Measurements from ENCODE around the gene SLFN11.
"Not testable (repeated sequence)": the region's sequence is repeated elsewhere in the genome, so short reads cannot be mapped to it uniquely, and the experiment has no call there.

The SLFN11 gene

DNA sequence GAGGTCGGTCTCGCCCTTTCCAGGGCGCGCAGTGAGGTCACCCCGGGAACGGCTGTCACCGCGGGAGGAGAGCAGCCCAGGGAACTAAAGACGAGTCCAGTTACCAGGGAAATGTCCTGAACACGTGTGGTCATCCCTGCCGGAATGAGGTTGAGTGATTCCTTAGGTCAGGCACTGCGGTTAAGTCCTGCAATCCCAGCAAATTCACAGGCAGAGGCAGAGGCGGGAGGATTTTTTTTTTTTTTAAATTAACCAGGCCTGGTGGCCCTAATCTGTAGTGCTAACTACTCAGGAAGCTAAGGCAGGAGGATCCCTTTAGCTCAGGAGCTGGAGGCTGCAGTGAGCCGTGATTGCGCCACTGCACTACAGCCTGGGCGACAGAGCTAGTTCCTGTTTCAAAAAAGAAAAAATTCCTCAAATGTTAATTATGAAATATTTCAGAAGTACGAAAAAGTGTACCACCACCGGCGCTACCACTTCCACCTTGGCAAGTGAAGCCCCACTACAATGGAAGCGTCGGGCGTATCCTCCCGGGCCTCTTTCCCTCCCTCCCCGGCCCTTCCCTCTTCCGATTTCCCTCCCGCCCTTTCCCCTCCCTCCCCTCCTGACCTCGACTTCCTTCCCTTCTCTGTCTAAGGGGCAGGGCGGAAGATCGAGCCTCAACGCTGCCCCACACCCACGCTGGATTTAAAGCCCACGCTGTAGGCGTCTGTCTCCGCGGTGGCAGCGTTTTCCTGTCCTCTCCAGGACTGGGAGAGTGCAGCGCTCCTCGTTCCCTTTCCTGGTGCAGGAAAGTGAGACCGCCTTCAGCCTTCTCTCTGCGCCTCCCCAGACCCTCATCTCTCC lies 27.3 kb downstream of the SLFN11 start:
- H3K9ac ChIP-seq (ENCODE audit: low read length): peak overlapping the region; percentile 38
- H3K4me1 ChIP-seq (ENCODE audit: control insufficient read depth, insufficient read depth, low read length): peaks cover 10% of the 10 kb centered on the region
- peak overlapping the region; percentile 12 for H3K27ac ChIP-seq (ENCODE audit: low read depth, low read length)
- H3K27me3 ChIP-seq (ENCODE audit: control insufficient read depth, insufficient read depth, low read length): peaks cover 5% of the 10 kb centered on the region
- H3K36me3 ChIP-seq (ENCODE audit: control insufficient read depth, insufficient read depth, low read length): no peaks in the 10 kb centered on the region
- peak overlapping the region; percentile 68 for H3K4me3 ChIP-seq (ENCODE audit: low read length)

DNA sequence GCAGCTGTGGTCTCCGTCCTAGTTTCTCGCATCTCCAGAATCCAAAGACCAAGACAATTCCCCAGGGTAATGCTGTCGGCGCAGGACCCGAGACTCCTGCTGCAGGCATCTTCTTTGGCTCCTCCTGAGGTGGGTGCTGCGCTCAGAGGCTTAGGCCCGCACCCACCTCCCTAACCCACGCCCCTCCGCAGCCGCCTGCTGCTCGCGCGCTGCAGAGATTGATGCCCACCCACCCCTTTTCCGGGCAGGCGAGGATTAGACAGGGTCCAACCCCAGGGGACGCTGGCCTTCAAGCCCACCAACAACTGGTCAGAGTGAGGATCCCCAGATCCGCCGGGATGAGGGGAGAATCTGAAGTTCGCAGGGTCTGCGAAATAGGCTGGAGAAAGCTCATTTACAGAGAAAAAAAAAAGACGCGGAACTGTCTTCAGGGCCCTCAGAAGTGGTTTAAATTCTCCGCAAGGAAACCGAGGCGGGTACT lies 27.9 kb downstream of the SLFN11 start:
- peak overlapping the region; percentile 68 for H3K4me3 ChIP-seq (ENCODE audit: low read length)
- peaks cover 10% of the 10 kb centered on the region for H3K4me1 ChIP-seq (ENCODE audit: control insufficient read depth, insufficient read depth, low read length)
- H3K36me3 ChIP-seq (ENCODE audit: control insufficient read depth, insufficient read depth, low read length): no peaks in the 10 kb centered on the region
- H3K27me3 ChIP-seq (ENCODE audit: control insufficient read depth, insufficient read depth, low read length): peaks cover 5% of the 10 kb centered on the region
- H3K9ac ChIP-seq (ENCODE audit: low read length): peak overlapping the region; percentile 38
- peak overlapping the region; percentile 22 for H3K27ac ChIP-seq (ENCODE audit: low read depth, low read length)

DNA sequence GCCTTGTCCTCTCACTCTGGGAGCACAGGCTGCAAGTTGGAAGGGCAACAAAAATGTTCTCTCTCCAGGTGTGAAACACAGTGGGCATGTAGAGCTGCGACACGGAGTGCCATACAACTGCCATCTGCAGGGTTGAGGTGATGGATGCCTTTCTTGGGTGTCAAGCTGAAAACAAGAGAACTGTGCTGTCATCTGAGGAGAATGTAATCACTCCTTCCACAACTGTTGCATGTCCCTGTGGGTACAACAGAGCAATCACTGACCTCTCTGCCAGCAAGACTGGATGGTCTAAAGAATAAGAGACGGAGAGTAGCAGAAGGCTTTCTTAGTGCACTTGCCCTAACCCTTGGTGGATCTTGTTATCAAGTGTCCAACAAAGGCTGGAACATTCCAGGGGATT lies 29.2 kb downstream of the SLFN11 start:
- Histone ChIP-seq H3K9ac (ENCODE audit: low read length) (no peak overlapping the region), H3K27ac (ENCODE audit: low read depth, low read length) (no peak overlapping the region), H3K27me3 (ENCODE audit: control insufficient read depth, insufficient read depth, low read length) (peaks cover 5% of the 10 kb centered on the region), H3K4me1 (ENCODE audit: control insufficient read depth, insufficient read depth, low read length) (peaks cover 10% of the 10 kb centered on the region), H3K36me3 (ENCODE audit: control insufficient read depth, insufficient read depth, low read length) (no peaks in the 10 kb centered on the region), H3K4me3 (ENCODE audit: low read length) (no peak overlapping the region)

DNA sequence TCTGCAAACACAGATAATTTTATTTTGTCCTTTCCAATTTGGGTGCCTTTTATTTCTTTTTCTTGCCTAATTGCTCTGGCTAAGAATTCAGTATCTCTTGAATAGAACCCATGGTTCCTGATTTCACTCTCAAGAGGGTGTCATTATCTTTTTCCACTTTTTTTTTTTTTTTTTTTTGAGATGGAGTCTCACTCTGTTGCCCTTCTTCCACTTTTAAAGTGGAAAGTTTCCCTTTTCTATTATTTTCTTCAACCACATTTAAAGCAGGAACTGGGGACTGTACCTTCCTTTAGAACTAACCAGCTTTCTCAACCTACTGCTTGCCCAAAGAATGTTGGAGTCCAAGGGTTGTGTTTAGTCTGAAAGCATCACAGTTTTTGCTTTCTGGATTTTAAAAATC lies 31.1 kb downstream of the SLFN11 start:
- no peak overlapping the region for H3K27ac ChIP-seq (ENCODE audit: low read depth, low read length)
- no peaks in the 10 kb centered on the region for H3K36me3 ChIP-seq (ENCODE audit: control insufficient read depth, insufficient read depth, low read length)
- no peak overlapping the region for H3K4me3 ChIP-seq (ENCODE audit: low read length)
- H3K9ac ChIP-seq (ENCODE audit: low read length): no peak overlapping the region
- H3K27me3 ChIP-seq (ENCODE audit: control insufficient read depth, insufficient read depth, low read length): peaks cover 5% of the 10 kb centered on the region
- H3K4me1 ChIP-seq (ENCODE audit: control insufficient read depth, insufficient read depth, low read length): peaks cover 10% of the 10 kb centered on the region

DNA sequence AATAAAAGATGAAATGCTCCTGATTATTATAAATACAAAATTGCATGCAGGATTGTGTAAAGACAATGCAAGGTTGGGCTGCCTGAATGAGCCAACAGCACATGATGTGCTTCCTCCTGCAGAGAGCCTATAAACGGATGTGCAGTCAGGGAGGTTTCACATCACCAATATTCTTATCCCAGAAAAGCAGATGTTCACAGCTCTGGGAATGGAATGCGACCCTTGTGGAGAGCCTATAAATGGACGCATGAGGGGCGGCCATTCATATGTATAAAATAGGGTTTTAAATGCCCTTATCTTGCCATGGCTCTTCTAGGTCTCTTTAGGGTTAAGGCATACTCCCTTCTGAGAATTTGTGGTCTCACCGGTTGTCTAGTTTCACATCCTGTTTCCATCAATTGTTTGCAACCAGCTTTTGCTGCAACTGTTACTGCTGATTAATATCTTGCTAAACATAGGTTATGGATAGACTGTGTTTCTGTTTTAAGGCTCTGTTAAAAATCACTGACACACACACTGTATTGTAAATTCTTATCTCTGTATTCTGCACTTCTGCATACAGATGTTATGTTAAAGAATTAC lies 31.9 kb downstream of the SLFN11 start:
- no peak overlapping the region for H3K27ac ChIP-seq (ENCODE audit: low read depth, low read length)
- no peak overlapping the region for H3K9ac ChIP-seq (ENCODE audit: low read length)
- peaks cover 7% of the 10 kb centered on the region for H3K4me1 ChIP-seq (ENCODE audit: control insufficient read depth, insufficient read depth, low read length)
- H3K36me3 ChIP-seq (ENCODE audit: control insufficient read depth, insufficient read depth, low read length): no peaks in the 10 kb centered on the region
- no peak overlapping the region for H3K4me3 ChIP-seq (ENCODE audit: low read length)
- H3K27me3 ChIP-seq (ENCODE audit: control insufficient read depth, insufficient read depth, low read length): peaks cover 5% of the 10 kb centered on the region

DNA sequence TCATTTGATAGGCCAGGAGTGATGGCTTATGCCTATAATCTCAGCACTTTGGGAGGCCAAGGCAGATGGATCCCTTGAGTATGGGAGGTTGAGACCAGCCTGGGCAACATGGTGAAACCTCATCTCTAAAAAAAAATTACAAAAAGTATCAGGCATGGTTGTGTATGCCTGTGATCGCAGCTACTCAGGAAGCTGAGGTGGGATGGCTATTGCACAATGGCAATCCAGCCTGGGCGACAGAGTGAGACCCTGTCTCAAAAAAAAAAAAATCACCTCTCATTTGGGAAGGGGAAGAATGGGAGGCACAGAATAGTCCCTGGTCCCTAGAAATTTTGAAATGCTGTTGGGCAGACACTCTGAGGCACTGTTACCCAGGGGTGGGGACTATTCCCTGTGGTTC lies 35.2 kb downstream of the SLFN11 start:
- no peaks in the 10 kb centered on the region for H3K4me1 ChIP-seq (ENCODE audit: control insufficient read depth, insufficient read depth, low read length)
- H3K27me3 ChIP-seq (ENCODE audit: control insufficient read depth, insufficient read depth, low read length): no peaks in the 10 kb centered on the region
- no peak overlapping the region for H3K27ac ChIP-seq (ENCODE audit: low read depth, low read length)
- no peak overlapping the region for H3K4me3 ChIP-seq (ENCODE audit: low read length)
- H3K36me3 ChIP-seq (ENCODE audit: control insufficient read depth, insufficient read depth, low read length): no peaks in the 10 kb centered on the region
- H3K9ac ChIP-seq (ENCODE audit: low read length): no peak overlapping the region

DNA sequence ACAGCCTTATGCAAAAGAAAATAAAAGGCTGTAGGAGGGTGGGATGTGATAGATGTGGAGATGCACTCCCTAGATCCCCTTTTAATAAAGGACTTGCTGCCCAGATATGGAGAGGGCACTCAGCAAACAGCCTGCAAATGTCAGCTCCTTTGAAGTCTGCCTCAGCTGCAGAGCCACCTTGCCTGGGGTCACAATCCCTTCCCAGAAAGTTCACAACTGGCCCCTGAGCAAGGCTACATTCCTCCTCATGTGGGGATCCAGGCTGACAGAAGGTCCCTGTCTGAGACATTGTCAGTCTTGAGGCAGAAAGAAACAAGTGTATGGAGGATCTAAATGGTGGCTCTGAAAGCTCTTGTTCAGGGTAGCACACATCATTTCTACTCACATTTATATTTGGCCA lies 36.1 kb downstream of the SLFN11 start:
- H3K4me3 ChIP-seq (ENCODE audit: low read length): no peak overlapping the region
- H3K4me1 ChIP-seq (ENCODE audit: control insufficient read depth, insufficient read depth, low read length): no peaks in the 10 kb centered on the region
- no peak overlapping the region for H3K27ac ChIP-seq (ENCODE audit: low read depth, low read length)

DNA sequence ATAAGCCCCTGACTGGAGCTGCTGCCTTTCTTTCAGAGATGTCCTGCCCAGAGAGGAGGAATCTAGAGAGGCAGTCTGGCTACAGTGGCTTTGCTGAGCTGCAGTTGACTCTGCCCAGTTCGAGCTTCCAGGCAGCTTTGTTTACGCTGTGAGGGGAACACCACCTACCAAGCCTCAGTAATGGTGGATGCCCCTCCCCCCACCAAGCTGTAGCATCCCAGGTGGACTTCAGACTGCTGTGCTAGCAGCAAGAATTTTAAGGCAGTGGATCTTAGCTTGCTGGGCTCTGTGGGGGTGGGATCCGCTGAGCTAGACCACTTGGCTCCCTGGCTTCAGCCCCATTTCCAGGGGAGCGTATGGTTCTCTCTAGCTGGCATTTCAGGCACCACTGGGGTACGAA lies 39.8 kb downstream of the SLFN11 start:
- H3K9ac ChIP-seq (ENCODE audit: low read length); H3K4me3 ChIP-seq (ENCODE audit: low read length); H3K27ac ChIP-seq (ENCODE audit: low read depth, low read length); H3K27me3 ChIP-seq (ENCODE audit: control insufficient read depth, insufficient read depth, low read length); H3K4me1 ChIP-seq (ENCODE audit: control insufficient read depth, insufficient read depth, low read length); H3K36me3 ChIP-seq (ENCODE audit: control insufficient read depth, insufficient read depth, low read length): not testable (repeated sequence)

More for the DNA sequence above, 36.1 kb downstream of the SLFN11 start:
- Histone ChIP-seq H3K36me3 (ENCODE audit: control insufficient read depth, insufficient read depth, low read length) (no peaks in the 10 kb centered on the region), H3K9ac (ENCODE audit: low read length) (no peak overlapping the region), H3K27me3 (ENCODE audit: control insufficient read depth, insufficient read depth, low read length) (no peaks in the 10 kb centered on the region)

DNA sequence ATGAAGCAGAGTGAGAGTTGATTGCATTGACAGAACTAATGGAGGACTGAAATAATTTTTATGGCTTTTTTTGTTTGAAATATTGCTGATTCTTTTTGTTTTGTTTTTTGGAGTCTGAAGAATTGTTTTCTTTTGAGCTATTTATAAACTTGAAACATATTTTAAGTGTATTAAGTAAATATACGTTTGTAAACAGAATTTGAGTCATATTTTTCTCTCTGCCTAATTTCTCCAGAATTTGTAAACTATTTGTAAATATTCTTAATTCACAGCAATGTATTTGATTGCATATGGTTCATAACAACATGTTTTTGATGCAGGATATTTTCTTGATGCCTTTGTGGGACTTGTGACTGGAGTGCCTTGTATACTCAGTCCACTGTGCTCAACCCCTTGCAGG lies 50.7 kb downstream of the SLFN11 start:
- Histone ChIP-seq H3K27me3 (ENCODE audit: control insufficient read depth, insufficient read depth, low read length) (no peaks in the 10 kb centered on the region), H3K27ac (ENCODE audit: low read depth, low read length) (no peak overlapping the region), H3K4me1 (ENCODE audit: control insufficient read depth, insufficient read depth, low read length) (no peaks in the 10 kb centered on the region), H3K36me3 (ENCODE audit: control insufficient read depth, insufficient read depth, low read length) (no peaks in the 10 kb centered on the region), H3K9ac (ENCODE audit: low read length) (no peak overlapping the region), H3K4me3 (ENCODE audit: low read length) (no peak overlapping the region)

DNA sequence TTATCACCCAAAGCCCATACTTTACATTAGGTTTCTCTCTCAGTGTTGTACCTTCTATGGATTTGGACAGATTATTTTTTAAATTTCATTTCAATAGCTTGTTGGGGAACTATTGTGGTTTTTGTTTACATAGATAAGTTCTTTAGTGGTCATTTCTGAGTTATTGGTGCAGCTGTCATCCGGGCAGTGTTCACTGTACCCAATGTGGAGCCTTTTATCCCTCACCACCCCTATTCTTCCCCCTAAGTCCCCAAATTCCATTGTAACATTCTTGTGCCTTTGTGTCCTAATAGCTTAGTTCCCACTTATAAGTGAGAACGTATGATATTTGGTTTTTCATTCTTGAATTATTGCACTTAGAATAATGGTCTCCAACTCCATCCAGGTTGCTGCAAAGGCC lies 57.5 kb downstream of the SLFN11 start:
- no peaks in the 10 kb centered on the region for H3K36me3 ChIP-seq (ENCODE audit: control insufficient read depth, insufficient read depth, low read length)

DNA sequence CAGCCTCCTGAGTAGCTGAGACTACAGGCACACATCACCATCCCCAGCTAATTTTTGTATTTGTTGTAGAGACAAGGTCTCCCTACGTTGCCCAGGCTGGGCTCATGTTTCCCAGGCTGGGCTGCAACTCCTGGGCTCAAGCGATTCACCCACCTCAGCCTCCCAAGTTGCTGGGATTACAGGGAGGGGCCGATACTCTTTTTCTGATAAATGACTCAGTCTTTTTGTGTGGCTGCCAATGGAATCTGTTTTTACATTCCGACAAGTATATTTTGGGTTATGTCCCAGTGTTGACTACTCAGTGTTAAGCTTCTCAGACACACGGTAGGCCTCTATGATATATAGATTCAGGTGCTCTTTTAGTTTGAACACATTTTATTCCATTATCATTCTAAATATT lies 58.1 kb downstream of the SLFN11 start:
- H3K4me3 ChIP-seq (ENCODE audit: low read length): no peak overlapping the region
- no peaks in the 10 kb centered on the region for H3K36me3 ChIP-seq (ENCODE audit: control insufficient read depth, insufficient read depth, low read length)
- no peak overlapping the region for H3K9ac ChIP-seq (ENCODE audit: low read length)
- no peaks in the 10 kb centered on the region for H3K4me1 ChIP-seq (ENCODE audit: control insufficient read depth, insufficient read depth, low read length)
- no peak overlapping the region for H3K27ac ChIP-seq (ENCODE audit: low read depth, low read length)
- H3K27me3 ChIP-seq (ENCODE audit: control insufficient read depth, insufficient read depth, low read length): no peaks in the 10 kb centered on the region

More for the DNA sequence above, 57.5 kb downstream of the SLFN11 start:
- Histone ChIP-seq H3K4me3 (ENCODE audit: low read length) (no peak overlapping the region), H3K4me1 (ENCODE audit: control insufficient read depth, insufficient read depth, low read length) (no peaks in the 10 kb centered on the region), H3K27ac (ENCODE audit: low read depth, low read length) (no peak overlapping the region), H3K27me3 (ENCODE audit: control insufficient read depth, insufficient read depth, low read length) (no peaks in the 10 kb centered on the region), H3K9ac (ENCODE audit: low read length) (no peak overlapping the region)

DNA sequence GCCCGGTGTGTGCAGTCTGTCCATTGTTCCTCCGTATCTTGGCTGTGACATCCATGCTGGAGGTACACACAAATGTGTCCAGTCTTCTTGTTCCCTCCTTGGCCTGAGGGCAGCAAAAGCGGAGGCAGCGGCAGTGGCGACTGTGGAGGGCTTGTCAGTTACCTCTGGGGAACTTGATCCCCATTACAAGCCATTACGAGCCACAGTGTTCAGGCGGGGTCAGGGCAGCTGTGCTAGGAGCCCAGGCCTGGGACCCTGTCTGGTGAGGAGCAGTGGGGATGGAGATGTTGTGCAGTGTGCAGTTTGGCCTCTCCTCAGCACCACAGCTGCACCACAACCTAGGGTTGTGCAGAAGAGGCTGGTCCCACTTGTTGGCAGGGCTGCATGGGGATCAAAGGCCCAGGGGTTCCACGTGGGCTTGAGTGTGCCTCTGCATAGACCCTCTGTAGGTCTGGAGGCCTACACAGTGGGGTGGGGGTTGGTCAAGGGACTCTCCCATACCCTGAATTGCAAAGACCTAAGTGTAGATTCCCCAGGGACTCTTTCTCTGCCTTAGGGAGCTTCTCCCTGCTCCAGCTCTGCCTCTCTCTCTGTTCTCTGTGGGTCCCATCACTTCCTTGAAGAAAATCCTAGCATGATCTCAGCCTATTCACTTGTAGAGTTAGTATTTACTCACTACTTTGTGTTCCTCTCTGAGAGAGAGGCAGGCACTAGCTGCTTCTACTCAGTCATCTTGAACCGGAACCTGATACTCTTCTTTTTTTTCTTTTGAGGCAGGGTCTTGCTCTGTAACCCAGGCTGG lies 58.8 kb downstream of the SLFN11 start:
- Histone ChIP-seq H3K9ac (ENCODE audit: low read length) (no peak overlapping the region), H3K27ac (ENCODE audit: low read depth, low read length) (no peak overlapping the region), H3K4me3 (ENCODE audit: low read length) (peak overlapping the region; percentile 55), H3K36me3 (ENCODE audit: control insufficient read depth, insufficient read depth, low read length) (no peaks in the 10 kb centered on the region), H3K27me3 (ENCODE audit: control insufficient read depth, insufficient read depth, low read length) (no peaks in the 10 kb centered on the region), H3K4me1 (ENCODE audit: control insufficient read depth, insufficient read depth, low read length) (no peaks in the 10 kb centered on the region)

Measured in rectal smooth muscle tissue (tissue), 1 donor.